A549 (cell line): Measurements from ENCODE around the gene CPZ. TPM values are rescaled to one million over a fixed set of nuclear protein-coding genes. Genes with fewer than 3 reads are reported as not detected.

ENCODE experiments used
- ATAC-seq, 2 experiments: fragments of 200-7000 bp in 1 of 2; fragments of >200 bp in 1 of 2; cut with Nextera tagmentation in 1 of 2; cut with Tn5 transposase in 1 of 2; 3 replicates each; pipeline versions ENCODE4 v1.8.0 to v1.9.1; 2018 to 2020; ENCODE audit warnings: mild to moderate bottlenecking in 1 of 2, moderate library complexity in 1 of 2
- CTCF ChIA-PET: fragments of 300-600 bp; sonication (Branson Sonifier 250); formaldehyde crosslinking; extraction: SDS; loops from one replicate; lab custom pipeline; 2021; ENCODE audit warnings: antibody characterized with exemption, inconsistent platforms; lab: Yijun Ruan, JAX
- POLR2A ChIA-PET: fragments of 350-600 bp; formaldehyde crosslinking; extraction: SDS; loops from one replicate; lab custom pipeline; 2021; ENCODE audit warnings: antibody characterized with exemption, inconsistent platforms; lab: Yijun Ruan, JAX
- DNase-seq, 2 experiments: peaks; one replicate each; pipeline versions ENCODE4 v3.0.0 to v3.0.0-alpha.2; 2011 to 2016; ENCODE audit warnings: low read depth in 1 of 2, low spot score in 1 of 2
- FAIRE-seq: peaks from 2 replicates; lab custom pipeline; 2011; peaks lifted over from hg19 to GRCh38; lab: Jason Lieb, UNC
- H3K27ac ChIP-seq, 2 experiments: fragments of >200 bp; sonication (Bioruptor Twin); formaldehyde crosslinking; 3 replicates each; pipeline ENCODE4 v1.5.1; 2016 to 2017
- H3K4me1 ChIP-seq: fragments of >200 bp; sonication (Bioruptor Twin); formaldehyde crosslinking; 3 replicates; pipeline ENCODE4 v1.6.1; 2016
- H3K4me2 ChIP-seq: fragments of >200 bp; sonication (Bioruptor Twin); formaldehyde crosslinking; 3 replicates; pipeline ENCODE4 v1.6.1; 2016
- H3K4me3 ChIP-seq: fragments of >200 bp; sonication (Bioruptor Twin); formaldehyde crosslinking; 3 replicates; pipeline ENCODE4 v1.5.1; 2016
- H3K9me3 ChIP-seq: fragments of >200 bp; sonication (Bioruptor Twin); formaldehyde crosslinking; 3 replicates; pipeline ENCODE4 v1.6.1; 2016
- CBX2 ChIP-seq: fragments of 200-600 bp; sonication (generic); IDR thresholded peaks from 2 replicates; pipeline ENCODE4 v1.6.1; 2016; ENCODE audit warnings: low read depth, mild to moderate bottlenecking, borderline replicate concordance
- CEBPB ChIP-seq, 2 experiments: fragments of >200 bp in 1 of 2; sonication (Bioruptor Twin) in 1 of 2; formaldehyde crosslinking in 1 of 2; IDR thresholded peaks; 2 replicates each; pipeline ENCODE4 v1.6.1; 2012 to 2016
- E2F6 ChIP-seq: IDR thresholded peaks from 2 replicates; pipeline ENCODE4 v1.6.1; 2012; ENCODE audit warnings: low read depth, borderline replicate concordance
- FOSB ChIP-seq: fragments of 250-450 bp; sonication (Bioruptor Pico); IDR thresholded peaks from 2 replicates; pipeline ENCODE4 v1.5.0; 2020; ENCODE audit warnings: mild to moderate bottlenecking, moderate library complexity
- GATA3 ChIP-seq: IDR thresholded peaks from 2 replicates; pipeline ENCODE4 v1.6.1; 2012; ENCODE audit warnings: borderline replicate concordance
- HES2 ChIP-seq: fragments of >200 bp; sonication (Bioruptor Twin); formaldehyde crosslinking; IDR thresholded peaks from 2 replicates; pipeline ENCODE4 v1.6.1; 2016
- HEYL ChIP-seq: fragments of 250-450 bp; sonication (Bioruptor Pico); IDR thresholded peaks from 2 replicates; pipeline ENCODE4 v1.8.0; 2021; ENCODE audit warnings: mild to moderate bottlenecking, moderate library complexity
- HOXB13 ChIP-seq: fragments of 250-450 bp; sonication (Bioruptor Pico); IDR thresholded peaks from 2 replicates; pipeline ENCODE4 v1.5.0; 2020; ENCODE audit warnings: low read depth, mild to moderate bottlenecking, moderate library complexity
- JUN ChIP-seq, 2 experiments: fragments of >200 bp; sonication (Bioruptor Twin); formaldehyde crosslinking; IDR thresholded peaks; 2 replicates in 1 of 2; 3 replicates in 1 of 2; pipeline ENCODE4 v1.6.1; 2016 to 2017
- KDM5A ChIP-seq: fragments of 200-600 bp; sonication (generic); IDR thresholded peaks from 2 replicates; pipeline ENCODE4 v1.6.1; 2016; ENCODE audit warnings: antibody characterized with exemption, mild to moderate bottlenecking
- MAZ ChIP-seq: fragments of 150-350 bp; IDR thresholded peaks from 2 replicates; pipeline ENCODE4 v1.6.1; 2014; ENCODE audit warnings: antibody characterized with exemption, low read depth, low read length, borderline replicate concordance
- NPAS2 ChIP-seq: fragments of 250-450 bp; sonication (Bioruptor Pico); IDR thresholded peaks from 2 replicates; pipeline ENCODE4 v1.8.0; 2022; ENCODE audit warnings: mild to moderate bottlenecking, moderate library complexity, borderline replicate concordance
- POLR2AphosphoS2 ChIP-seq: conservative IDR thresholded peaks from 2 replicates; pipeline ENCODE4 v1.6.1; 2012; ENCODE audit warnings: low read length, improper control_type of control experiment, inconsistent platforms
- RAD21 ChIP-seq, 2 experiments: fragments of >200 bp in 1 of 2; sonication (Bioruptor Twin) in 1 of 2; formaldehyde crosslinking in 1 of 2; IDR thresholded peaks in 1 of 2; conservative IDR thresholded peaks in 1 of 2; 2 replicates in 1 of 2; 3 replicates in 1 of 2; pipeline ENCODE4 v1.6.1; 2012 to 2018; ENCODE audit warnings: inconsistent platforms in 1 of 2
- RARB ChIP-seq: fragments of 250-450 bp; sonication (Bioruptor Pico); IDR thresholded peaks from 2 replicates; pipeline ENCODE4 v1.8.0; 2021; ENCODE audit warnings: mild to moderate bottlenecking, moderate library complexity
- RCOR1 ChIP-seq: fragments of 150-350 bp; IDR thresholded peaks from 2 replicates; pipeline ENCODE4 v1.6.1; 2014; ENCODE audit warnings: antibody characterized with exemption, low read length, low read depth
- RFX5 ChIP-seq: fragments of 450-650 bp; IDR thresholded peaks from 2 replicates; pipeline ENCODE4 v1.7.1; 2014; ENCODE audit warnings: antibody characterized with exemption, mild to moderate bottlenecking, moderate library complexity
- SMC3 ChIP-seq: fragments of >200 bp; sonication (Bioruptor Twin); formaldehyde crosslinking; IDR thresholded peaks from 3 replicates; pipeline ENCODE4 v1.6.1; 2018; ENCODE audit warnings: inconsistent platforms
- TP53 ChIP-seq: fragments of 250-450 bp; sonication (Bioruptor Pico); IDR thresholded peaks from 2 replicates; pipeline ENCODE4 v1.5.0; 2021; ENCODE audit warnings: mild to moderate bottlenecking, moderate library complexity
- USF2 ChIP-seq: fragments of 450-650 bp; IDR thresholded peaks from 2 replicates; pipeline ENCODE4 v1.6.1; 2014; ENCODE audit warnings: antibody characterized with exemption
- ZFP36 ChIP-seq: fragments of 450-650 bp; IDR thresholded peaks from 2 replicates; pipeline ENCODE4 v1.6.1; 2014; ENCODE audit warnings: borderline replicate concordance; ENCODE audit not compliant: partially characterized antibody
- ZNF302 ChIP-seq: fragments of 250-450 bp; sonication (Bioruptor Pico); IDR thresholded peaks from 2 replicates; pipeline ENCODE4 v1.9.0; 2021; ENCODE audit warnings: inconsistent platforms, mild to moderate bottlenecking, moderate library complexity
- WGBS: methylation state at CpG from one replicate; pipeline ENCODE4 v1.1.6; 2017; ENCODE audit errors: missing lambda C conversion rate; 5-methylcytosine and 5-hydroxymethylcytosine counted together
- polyA plus RNA-seq, 4 experiments: library from polyadenylated mRNA; depleted of rRNA in 3 of 4; stranded (reverse); fragments of >200 nt; fragmentation: RNase III in 1 of 4; extraction: RNeasy Plus Mini Kit Qiagen cat#74134 plus additional on column Dnase treatment in 1 of 4; gene quantifications; 2 replicates in 3 of 4; 3 replicates in 1 of 4; pipeline ENCODE4 v1.2.3, GENCODE V29; 2011 to 2017

CPZ gene
- polyA plus RNA-seq, 2 of the 4 experiments (the other 2 are of a cell fraction) = 0.09 to 0.21 TPM

GRCh38 chr4:8559011-8559410 is 33.6 kb upstream of the CPZ start:
- 87% methylated on average over 9 of the region's 11 CpGs for WGBS
- Histone ChIP-seq H3K9me3 (no peaks in the 10 kb centered on the region), H3K4me3 (no peak overlapping the region), H3K27ac (no peak overlapping the region), H3K4me2 (no peak overlapping the region), H3K4me1 (peaks cover 26% of the 10 kb centered on the region)
- ATAC-seq (no peak), FAIRE-seq (no peak), DNase-seq (no peak)
- ChIA-PET CTCF (interaction anchor here (1.1 kb wide), 1 partner anchor 48 kb away, joined by 3 read pairs; no protein-coding TSS in a partner anchor), POLR2A (no interaction called here)
- no peak for TF ChIP-seq MAZ
- TF ChIP-seq GATA3 = no peak
- no peak for TF ChIP-seq CEBPB (IDR thresholded peaks at IDR 0.05)

- H3K27ac ChIP-seq = peak overlapping the region in 1 of 2 experiments; percentile 45; a peak in 1 of 6 replicates
- H3K4me2 ChIP-seq = no peak overlapping the region
- TF ChIP-seq HOXB13 (CRISPR knock-in tag) (no peak), TP53 (no peak), GATA3 (no peak), RARB (no peak), CEBPB (IDR thresholded peaks at IDR 0.05) (no peak)
- TF ChIP-seq, all 56 proteins: peak for 0
- WGBS = 83% methylated on average over 6 of the region's 12 CpGs
- CTCF ChIA-PET = interaction anchor here (0.5 kb wide), 1 partner anchor 360 kb away, joined by 3 read pairs; no protein-coding TSS in a partner anchor
- Histone ChIP-seq H3K4me1 (peaks cover 26% of the 10 kb centered on the region), H3K4me3 (no peak overlapping the region), H3K9me3 (no peaks in the 10 kb centered on the region)
- DNase-seq (no peak), ATAC-seq (no peak), FAIRE-seq (no peak)
- POLR2A ChIA-PET = no interaction called here
These were observed 32.9 kb upstream of the CPZ start for GRCh38 chr4:8559524-8560264.

GRCh38 chr4:8560265-8561047 is 32.1 kb upstream of the CPZ start:
- POLR2A ChIA-PET = no interaction called here
- Histone ChIP-seq H3K4me2 (peak overlapping the region; percentile 34; the same call in 2 of the 3 replicates), H3K4me3 (no peak overlapping the region), H3K27ac (peak overlapping the region in 1 of 2 experiments; percentile 45; a peak in 3 of 6 replicates), H3K9me3 (no peaks in the 10 kb centered on the region)
- DNase-seq (peak in 1 of 2 experiments; percentile 19), FAIRE-seq (no peak)
- CTCF ChIA-PET = interaction anchor here (0.5 kb wide), 1 partner anchor 359 kb away, joined by 3 read pairs; no protein-coding TSS in a partner anchor
- no peak for TF ChIP-seq JUN (IDR thresholded peaks at IDR 0.05)
- TF ChIP-seq ZNF302 = no peak
- no peak for TF ChIP-seq ZFP36
- TF ChIP-seq USF2 = no peak
- no peak for TF ChIP-seq NPAS2 (CRISPR knock-in tag)
- TF ChIP-seq RCOR1 = no peak
- TF ChIP-seq SMC3 = no peak
- no peak for TF ChIP-seq POLR2AphosphoS2
- TF ChIP-seq HEYL = no peak
- TF ChIP-seq KDM5A = no peak
- no peak for TF ChIP-seq TP53
- TF ChIP-seq E2F6 = no peak
- TF ChIP-seq RAD21 (conservative IDR thresholded peaks at IDR 0.05 in 1 of 2, IDR thresholded peaks at IDR 0.05 in 1 of 2) = no peak
- no peak for TF ChIP-seq RFX5
- no peak for TF ChIP-seq HES2
- TF ChIP-seq FOSB (CRISPR knock-in tag) = no peak
- no peak for TF ChIP-seq CBX2
- TF ChIP-seq, all 56 proteins: peak for 0
- peaks cover 26% of the 10 kb centered on the region for H3K4me1 ChIP-seq
- 56% methylated on average over 8 of the region's 16 CpGs for WGBS
- peak; percentile 70 to 84; a peak in 5 of 6 replicates for ATAC-seq
